ENCODE results near the gene CACNA2D2. TPM values are rescaled to one million over a fixed set of nuclear protein-coding genes. Genes with fewer than 3 reads are reported as not detected.

The CACNA2D2 gene
- total and polyA plus RNA-seq, 2 experiments from 2014 or later, result 0.87 to 1.5 TPM

- DNase-seq (ENCODE audit: low spot score), result no peak
- no peaks in the 10 kb centered on the region for H3K9me3 ChIP-seq (ENCODE audit: low read depth)
- no peaks in the 10 kb centered on the region for H3K36me3 ChIP-seq (replicated peaks; ENCODE audit: insufficient read depth, low read depth)
- no peak for TF ChIP-seq EZH2phosphoT487 (IDR thresholded peaks at IDR 0.05; ENCODE audit: low read depth, severe bottlenecking, unreplicated experiment)
- TF ChIP-seq CTCF (IDR thresholded peaks at IDR 0.05; ENCODE audit: poor library complexity), result no peak
- no peak for TF ChIP-seq EZH2 (IDR thresholded peaks at IDR 0.05; ENCODE audit: borderline replicate concordance)
- no peak overlapping the region for H3K4me3 ChIP-seq
- H3K4me2 ChIP-seq, result no peak overlapping the region
- H4K20me1 ChIP-seq (ENCODE audit: insufficient read depth, poor library complexity, severe bottlenecking), result no peaks in the 10 kb centered on the region
- WGBS (ENCODE audit: low lambda C conversion rate, missing lambda C conversion rate), result 89% methylated on average over 18 of the region's 18 CpGs
- no peak overlapping the region for H3K27ac ChIP-seq
- no peaks in the 10 kb centered on the region for H3K4me1 ChIP-seq (ENCODE audit: insufficient read depth)
- H3K9me2 ChIP-seq (replicated peaks; ENCODE audit: insufficient read depth), result no peaks in the 10 kb centered on the region
- H2AFZ ChIP-seq, result no peak overlapping the region
- H3K79me2 ChIP-seq, result no peaks in the 10 kb centered on the region
- H3K27me3 ChIP-seq, result no peaks in the 10 kb centered on the region
Observed at GRCh38 chr3:50419595-50420370, 83.7 kb downstream of the CACNA2D2 start.

- Histone ChIP-seq H3K27me3 (no peaks in the 10 kb centered on the region), H3K4me1 (ENCODE audit: insufficient read depth) (no peaks in the 10 kb centered on the region), H3K36me3 (replicated peaks; ENCODE audit: insufficient read depth, low read depth) (no peaks in the 10 kb centered on the region), H3K4me2 (no peak overlapping the region), H3K27ac (no peak overlapping the region), H3K9me3 (ENCODE audit: low read depth) (no peaks in the 10 kb centered on the region), H3K9me2 (replicated peaks; ENCODE audit: insufficient read depth) (no peaks in the 10 kb centered on the region), H4K20me1 (ENCODE audit: insufficient read depth, poor library complexity, severe bottlenecking) (no peaks in the 10 kb centered on the region), H3K4me3 (no peak overlapping the region), H2AFZ (no peak overlapping the region), H3K79me2 (no peaks in the 10 kb centered on the region)
- TF ChIP-seq EZH2phosphoT487 (IDR thresholded peaks at IDR 0.05; ENCODE audit: low read depth, severe bottlenecking, unreplicated experiment) (no peak), EZH2 (IDR thresholded peaks at IDR 0.05; ENCODE audit: borderline replicate concordance) (no peak), CTCF (IDR thresholded peaks at IDR 0.05; ENCODE audit: poor library complexity) (no peak)
- peak; percentile 28 for DNase-seq (ENCODE audit: low spot score)
- 87% methylated on average over 4 of the region's 4 CpGs for WGBS (ENCODE audit: low lambda C conversion rate, missing lambda C conversion rate)
Observed at GRCh38 chr3:50418850-50419249, 84.6 kb downstream of the CACNA2D2 start.

GRCh38 chr3:50417637-50418033 lies 85.8 kb downstream of the CACNA2D2 start:
- Histone ChIP-seq H3K27ac (no peak overlapping the region), H3K4me1 (ENCODE audit: insufficient read depth) (no peaks in the 10 kb centered on the region)

GRCh38 chr3:50416736-50417636 lies 86.4 kb downstream of the CACNA2D2 start:
- Histone ChIP-seq H4K20me1 (ENCODE audit: insufficient read depth, poor library complexity, severe bottlenecking) (no peaks in the 10 kb centered on the region), H3K27ac (no peak overlapping the region), H3K4me1 (ENCODE audit: insufficient read depth) (no peaks in the 10 kb centered on the region), H3K9me2 (replicated peaks; ENCODE audit: insufficient read depth) (no peaks in the 10 kb centered on the region), H3K4me3 (no peak overlapping the region), H3K36me3 (replicated peaks; ENCODE audit: insufficient read depth, low read depth) (no peaks in the 10 kb centered on the region), H3K9me3 (ENCODE audit: low read depth) (no peaks in the 10 kb centered on the region), H2AFZ (no peak overlapping the region), H3K4me2 (no peak overlapping the region), H3K27me3 (no peaks in the 10 kb centered on the region), H3K79me2 (no peaks in the 10 kb centered on the region)
- DNase-seq (ENCODE audit: low spot score), result no peak
- TF ChIP-seq EZH2phosphoT487 (IDR thresholded peaks at IDR 0.05; ENCODE audit: low read depth, severe bottlenecking, unreplicated experiment), result no peak
- no peak for TF ChIP-seq EZH2 (IDR thresholded peaks at IDR 0.05; ENCODE audit: borderline replicate concordance)
- 84% methylated on average over 9 of the region's 9 CpGs for WGBS (ENCODE audit: low lambda C conversion rate, missing lambda C conversion rate)

More at GRCh38 chr3:50417637-50418033, 85.8 kb downstream of the CACNA2D2 start:
- 85% methylated on average over 4 of the region's 4 CpGs for WGBS (ENCODE audit: low lambda C conversion rate, missing lambda C conversion rate)
- Histone ChIP-seq H3K79me2 (no peaks in the 10 kb centered on the region), H3K27me3 (no peaks in the 10 kb centered on the region), H3K4me2 (no peak overlapping the region), H3K9me2 (replicated peaks; ENCODE audit: insufficient read depth) (no peaks in the 10 kb centered on the region), H3K4me3 (no peak overlapping the region), H3K9me3 (ENCODE audit: low read depth) (no peaks in the 10 kb centered on the region), H2AFZ (no peak overlapping the region), H4K20me1 (ENCODE audit: insufficient read depth, poor library complexity, severe bottlenecking) (no peaks in the 10 kb centered on the region), H3K36me3 (replicated peaks; ENCODE audit: insufficient read depth, low read depth) (no peaks in the 10 kb centered on the region)
- DNase-seq (ENCODE audit: low spot score), result no peak
- no peak for TF ChIP-seq EZH2 (IDR thresholded peaks at IDR 0.05; ENCODE audit: borderline replicate concordance)
